SK-N-SH (cell line): ENCODE measurements around the gene RPL18.

Experiments
- CTCF ChIP-seq: fragments of 200-600 bp; sonication (generic); IDR thresholded peaks from 2 replicates; pipeline ENCODE4 v1.6.1; 2017; ENCODE audit warnings: antibody characterized with exemption, mild to moderate bottlenecking, moderate library complexity
- GATA2 ChIP-seq: sonication (generic); formaldehyde crosslinking; IDR thresholded peaks from 2 replicates; pipeline ENCODE4 v1.5.0; 2020; ENCODE audit warnings: mild to moderate bottlenecking, missing genetic modification reagents
- JUND ChIP-seq: IDR thresholded peaks from 2 replicates; pipeline ENCODE4 v1.4.0; 2012
- MAX ChIP-seq: IDR thresholded peaks from 2 replicates; pipeline ENCODE4 v1.4.0; 2012; ENCODE audit warnings: low read depth
- RCOR1 ChIP-seq: fragments of 150-350 bp; IDR thresholded peaks from 2 replicates; pipeline ENCODE4 v1.6.1; 2017; ENCODE audit warnings: antibody characterized with exemption, low read length
- RXRA ChIP-seq: IDR thresholded peaks from 2 replicates; pipeline ENCODE4 v1.4.0; 2012; ENCODE audit warnings: low read depth, mild to moderate bottlenecking, borderline replicate concordance
- SMC3 ChIP-seq: IDR thresholded peaks from 2 replicates; pipeline ENCODE4 v1.6.1; 2012; ENCODE audit warnings: low read depth, low read length, improper control_type of control experiment
- TCF12 ChIP-seq: IDR thresholded peaks from 2 replicates; pipeline ENCODE4 v1.4.0; 2012
- USF1 ChIP-seq: IDR thresholded peaks from 2 replicates; pipeline ENCODE4 v1.4.0; 2012; ENCODE audit warnings: low read depth, borderline replicate concordance

GRCh38 chr19:48663667-48664066, 44.7 kb upstream of the RPL18 start:
- TF ChIP-seq USF1 (no peak), JUND (no peak), GATA2 (CRISPR knock-in tag) (no peak), CTCF (no peak), SMC3 (no peak), RXRA (no peak), TCF12 (no peak), MAX (no peak), RCOR1 (no peak)
